Measurements from ENCODE around the gene EED. TPM values are rescaled to one million over a fixed set of nuclear protein-coding genes. Genes with fewer than 3 reads are reported as not detected.
"Not testable (repeated sequence)": the region's sequence is repeated elsewhere in the genome, so short reads cannot be mapped to it uniquely, and the experiment has no call there.

EED gene
- total RNA-seq, 1 experiment from 2014 or later, result 68.3 TPM

GRCh38 chr11:86219311-86220193 is 25.0 kb upstream of the EED start:
- Mint-ChIP-seq H3K4me1 (ENCODE audit: low read depth, unreplicated experiment) (peaks cover 19% of the 10 kb centered on the region), H3K27ac (ENCODE audit: unreplicated experiment) (no peak overlapping the region), H3K36me3 (ENCODE audit: insufficient read depth, unreplicated experiment) (no peaks in the 10 kb centered on the region), H3K9me3 (ENCODE audit: unreplicated experiment) (peaks cover 7% of the 10 kb centered on the region), H3K4me3 (ENCODE audit: unreplicated experiment) (no peak overlapping the region), H3K27me3 (ENCODE audit: insufficient read depth, unreplicated experiment) (no peaks in the 10 kb centered on the region)
- no peak for DNase-seq
- H3K4me1 ChIP-seq, result peaks cover 12% of the 10 kb centered on the region
- H3K9me3 ChIP-seq, result peaks cover 2% of the 10 kb centered on the region
- no peaks in the 10 kb centered on the region for H3K36me3 ChIP-seq (ENCODE audit: control insufficient read depth, insufficient read depth, low read length)
- ChIA-PET CTCF (interaction anchor here (0.7 to 1.0 kb wide), 2 partner anchors 178 to 273 kb away, joined by 5 to 6 read pairs; no protein-coding TSS in a partner anchor), POLR2A (no interaction called here)
- intact Hi-C loops (cut with micrococcal nuclease; ENCODE audit: unreplicated experiment), result loop anchor here (2.0 kb wide), 2 partner anchors 23 to 185 kb away; no protein-coding TSS in a partner anchor
- no peak for TF ChIP-seq CTCF (IDR thresholded peaks at IDR 0.05; ENCODE audit: insufficient read depth in 1 of 2, low read depth in 1 of 2, low read length in 1 of 2, severe bottlenecking in 1 of 2, unreplicated experiment in 1 of 2)
- no peak overlapping the region for H3K4me3 ChIP-seq (ENCODE audit: low read depth, low read length)
- H3K27me3 ChIP-seq (replicated peaks; ENCODE audit: control insufficient read depth, insufficient read depth, low read length), result no peaks in the 10 kb centered on the region
- BruUV-seq (replicated peaks), result no TSS peak

- no TSS peak for BruUV-seq (replicated peaks)
- no peaks in the 10 kb centered on the region for H3K36me3 ChIP-seq (ENCODE audit: control insufficient read depth, insufficient read depth, low read length)
- intact Hi-C loops (cut with micrococcal nuclease; ENCODE audit: unreplicated experiment), result no loop called here
- H3K27me3 ChIP-seq (replicated peaks; ENCODE audit: control insufficient read depth, insufficient read depth, low read length), result no peaks in the 10 kb centered on the region
- Mint-ChIP-seq H3K4me3 (ENCODE audit: unreplicated experiment) (no peak overlapping the region), H3K27me3 (ENCODE audit: insufficient read depth, unreplicated experiment) (no peaks in the 10 kb centered on the region), H3K4me1 (ENCODE audit: low read depth, unreplicated experiment) (peaks cover 15% of the 10 kb centered on the region), H3K27ac (ENCODE audit: unreplicated experiment) (no peak overlapping the region), H3K9me3 (ENCODE audit: unreplicated experiment) (peaks cover 8% of the 10 kb centered on the region), H3K36me3 (ENCODE audit: insufficient read depth, unreplicated experiment) (no peaks in the 10 kb centered on the region)
- H3K9me3 ChIP-seq, result peaks cover 8% of the 10 kb centered on the region
- ChIA-PET POLR2A (no interaction called here), CTCF (interaction anchor here (1.0 kb wide), 1 partner anchor 179 kb away, joined by 6 read pairs; no protein-coding TSS in a partner anchor)
- H3K4me3 ChIP-seq (ENCODE audit: low read depth, low read length), result no peak overlapping the region
- H3K4me1 ChIP-seq, result peaks cover 12% of the 10 kb centered on the region
- no peak for DNase-seq
- no peak for TF ChIP-seq CTCF (IDR thresholded peaks at IDR 0.05; ENCODE audit: insufficient read depth in 1 of 2, low read depth in 1 of 2, low read length in 1 of 2, severe bottlenecking in 1 of 2, unreplicated experiment in 1 of 2)
Measured at GRCh38 chr11:86220653-86221052, 23.9 kb upstream of the EED start.

- POLR2A ChIA-PET, result no interaction called here
Measured at GRCh38 chr11:86222081-86222480, 22.5 kb upstream of the EED start.

GRCh38 chr11:86224575-86224974 is 20.0 kb upstream of the EED start:
- CTCF ChIA-PET; POLR2A ChIA-PET; BruUV-seq (replicated peaks); H3K4me3 ChIP-seq (ENCODE audit: low read depth, low read length); H3K27me3 ChIP-seq (replicated peaks; ENCODE audit: control insufficient read depth, insufficient read depth, low read length); H3K36me3 Mint-ChIP-seq (ENCODE audit: insufficient read depth, unreplicated experiment); intact Hi-C loops (cut with micrococcal nuclease; ENCODE audit: unreplicated experiment); H3K27ac Mint-ChIP-seq (ENCODE audit: unreplicated experiment); DNase-seq; H3K36me3 ChIP-seq (ENCODE audit: control insufficient read depth, insufficient read depth, low read length); H3K27me3 Mint-ChIP-seq (ENCODE audit: insufficient read depth, unreplicated experiment); H3K9me3 Mint-ChIP-seq (ENCODE audit: unreplicated experiment); H3K9me3 ChIP-seq; H3K4me3 Mint-ChIP-seq (ENCODE audit: unreplicated experiment): not testable (repeated sequence)
- H3K4me1 ChIP-seq, result peaks cover 13% of the 10 kb centered on the region
- peaks cover 10% of the 10 kb centered on the region for H3K4me1 Mint-ChIP-seq (ENCODE audit: low read depth, unreplicated experiment)

More at GRCh38 chr11:86222081-86222480, 22.5 kb upstream of the EED start:
- Histone ChIP-seq H3K4me3 (ENCODE audit: low read depth, low read length) (no peak overlapping the region), H3K9me3 (peaks cover 8% of the 10 kb centered on the region), H3K27me3 (replicated peaks; ENCODE audit: control insufficient read depth, insufficient read depth, low read length) (no peaks in the 10 kb centered on the region), H3K36me3 (ENCODE audit: control insufficient read depth, insufficient read depth, low read length) (no peaks in the 10 kb centered on the region), H3K4me1 (peaks cover 12% of the 10 kb centered on the region)
- intact Hi-C loops (cut with micrococcal nuclease; ENCODE audit: unreplicated experiment), result no loop called here
- no peak for TF ChIP-seq CTCF (IDR thresholded peaks at IDR 0.05; ENCODE audit: insufficient read depth in 1 of 2, low read depth in 1 of 2, low read length in 1 of 2, severe bottlenecking in 1 of 2, unreplicated experiment in 1 of 2)
- no peak overlapping the region for H3K4me3 Mint-ChIP-seq (ENCODE audit: unreplicated experiment)
- H3K36me3 Mint-ChIP-seq (ENCODE audit: insufficient read depth, unreplicated experiment), result no peaks in the 10 kb centered on the region
- no peak for DNase-seq
- CTCF ChIA-PET, result no interaction called here
- peaks cover 8% of the 10 kb centered on the region for H3K9me3 Mint-ChIP-seq (ENCODE audit: unreplicated experiment)
- no peak overlapping the region for H3K27ac Mint-ChIP-seq (ENCODE audit: unreplicated experiment)
- no peaks in the 10 kb centered on the region for H3K27me3 Mint-ChIP-seq (ENCODE audit: insufficient read depth, unreplicated experiment)
- BruUV-seq (replicated peaks), result no TSS peak
- peaks cover 15% of the 10 kb centered on the region for H3K4me1 Mint-ChIP-seq (ENCODE audit: low read depth, unreplicated experiment)

- H3K4me3 Mint-ChIP-seq (ENCODE audit: unreplicated experiment); H3K27me3 ChIP-seq (replicated peaks; ENCODE audit: control insufficient read depth, insufficient read depth, low read length); BruUV-seq (replicated peaks); DNase-seq; CTCF ChIA-PET; H3K4me3 ChIP-seq (ENCODE audit: low read depth, low read length); H3K27me3 Mint-ChIP-seq (ENCODE audit: insufficient read depth, unreplicated experiment); POLR2A ChIA-PET; H3K27ac Mint-ChIP-seq (ENCODE audit: unreplicated experiment); H3K9me3 ChIP-seq; H3K36me3 ChIP-seq (ENCODE audit: control insufficient read depth, insufficient read depth, low read length); intact Hi-C loops (cut with micrococcal nuclease; ENCODE audit: unreplicated experiment); H3K9me3 Mint-ChIP-seq (ENCODE audit: unreplicated experiment); H3K36me3 Mint-ChIP-seq (ENCODE audit: insufficient read depth, unreplicated experiment): not testable (repeated sequence)
- peaks cover 13% of the 10 kb centered on the region for H3K4me1 ChIP-seq
- H3K4me1 Mint-ChIP-seq (ENCODE audit: low read depth, unreplicated experiment), result peaks cover 14% of the 10 kb centered on the region
Measured at GRCh38 chr11:86225344-86225743, 19.2 kb upstream of the EED start.
